Gastrocnemius medialis (tissue), 4 donors: ENCODE results near the gene DDX49. TPM values are rescaled to one million over a fixed set of nuclear protein-coding genes. Genes with fewer than 3 reads are reported as not detected.

Experiments used
- ATAC-seq, 2 donors: fragments of 150-250 bp; one replicate each; pipeline ENCODE4 v1.9.1; 2016
- DNase-seq, 2 donors: peaks; one replicate each; pipeline ENCODE4 v3.0.0-alpha.2; 2019
- H3K27ac ChIP-seq, 4 donors: fragments of 200-600 bp; sonication (generic); 1 replicate in 1 of 4; 2 replicates in 3 of 4; pipeline ENCODE4 v1.5.1; 2016 to 2018; ENCODE audit warnings: mild to moderate bottlenecking in 2 of 4, moderate library complexity in 1 of 4
- H3K27me3 ChIP-seq, 3 donors: fragments of 200-600 bp; sonication (generic) in 2 of 3; 1 replicate in 1 of 3; 2 replicates in 2 of 3; pipeline versions ENCODE4 v1.5.1 to v1.6.0; 2016 to 2019; ENCODE audit warnings: mild to moderate bottlenecking in 1 of 3, moderate library complexity in 1 of 3
- H3K36me3 ChIP-seq, 2 donors: fragments of 200-600 bp; sonication (generic) in 1 of 2; one replicate each; pipeline ENCODE4 v1.5.1; 2017 to 2018
- H3K4me1 ChIP-seq, 2 donors: fragments of 200-600 bp; sonication (generic) in 1 of 2; one replicate each; pipeline ENCODE4 v1.5.1; 2016 to 2017; ENCODE audit warnings: mild to moderate bottlenecking in 2 of 2
- H3K4me3 ChIP-seq, 4 donors: fragments of 200-600 bp; sonication (generic) in 3 of 4; 1 replicate in 1 of 4; 2 replicates in 3 of 4; pipeline ENCODE4 v1.5.1; 2016 to 2019; ENCODE audit warnings: mild to moderate bottlenecking in 2 of 4
- H3K9me3 ChIP-seq, 3 donors: fragments of 200-600 bp; sonication (generic) in 2 of 3; 1 replicate in 1 of 3; 2 replicates in 2 of 3; pipeline ENCODE4 v1.5.1; 2016 to 2019
- CTCF ChIP-seq, 5 experiments: fragments of 450-650 bp in 3 of 5; fragments of 200-600 bp in 2 of 5; sonication (generic) in 2 of 5; IDR thresholded peaks in 4 of 5; conservative IDR thresholded peaks in 1 of 5; 1 replicate in 4 of 5; 2 replicates in 1 of 5; pipeline ENCODE4 v1.5.1; 2016 to 2019; ENCODE audit warnings: antibody characterized with exemption in 5 of 5, mild to moderate bottlenecking in 3 of 5, moderate library complexity in 3 of 5
- POLR2A ChIP-seq, 2 donors: fragments of 450-650 bp; IDR thresholded peaks; one replicate each; pipeline ENCODE4 v1.6.1; 2017; ENCODE audit warnings: antibody characterized with exemption in 2 of 2, mild to moderate bottlenecking in 2 of 2, moderate library complexity in 2 of 2
- in situ Hi-C, 4 donors: fragments of 200-750 bp; cut with MboI; loops; one replicate each; pipeline versions ENCODE4 v1.15.0 to v1.8.0; 2017; ENCODE audit warnings: low sequenced_read_pairs in 4 of 4
- intact Hi-C: fragments of 100-400 bp; cut with DNase I; formaldehyde crosslinking; loops from one replicate; pipeline ENCODE4 v1.15.1; 2023; ENCODE audit warnings: low total_unique reads
- total RNA-seq, 4 donors: library from RNA; depleted of rRNA; stranded (reverse); fragments of >200 nt; gene quantifications; one replicate each; pipeline versions ENCODE4 v1.1.0 to v1.2.3, GENCODE V29; 2016

DDX49 gene
- total RNA-seq, 4 donors from 2014 or later: 40.6 to 60.1 (median 44.2) TPM

- Histone ChIP-seq H3K9me3 (no peaks in the 10 kb centered on the region), H3K36me3 (no peaks in the 10 kb centered on the region), H3K27me3 (no peaks in the 10 kb centered on the region), H3K4me1 (peaks cover 4 to 7% of the 10 kb centered on the region in 2 donors), H3K27ac (no peak overlapping the region), H3K4me3 (no peak overlapping the region)
- DNase-seq (no peak), ATAC-seq (no peak)
- in situ Hi-C loops: no loop called here
- TF ChIP-seq CTCF (IDR thresholded peaks at IDR 0.05 in 4 of 5, conservative IDR thresholded peaks at IDR 0.05 in 1 of 5) (no peak), POLR2A (IDR thresholded peaks at IDR 0.05) (no peak)
- intact Hi-C loops: no loop called here
Observed at GRCh38 chr19:18946335-18946734, 26.8 kb downstream of the DDX49 start.

GRCh38 chr19:18946918-18947317, 27.4 kb downstream of the DDX49 start:
- intact Hi-C loops (no loop called here), in situ Hi-C loops (no loop called here)
- H3K27ac ChIP-seq: no peak overlapping the region
- H3K36me3 ChIP-seq: no peaks in the 10 kb centered on the region
- peaks cover 0 to 1% of the 10 kb centered on the region in 2 donors for H3K4me1 ChIP-seq
- H3K4me3 ChIP-seq: no peak overlapping the region
- DNase-seq (no peak), ATAC-seq (no peak)
- no peaks in the 10 kb centered on the region for H3K27me3 ChIP-seq
- TF ChIP-seq POLR2A (IDR thresholded peaks at IDR 0.05): no peak
- no peak for TF ChIP-seq CTCF (IDR thresholded peaks at IDR 0.05 in 4 of 5, conservative IDR thresholded peaks at IDR 0.05 in 1 of 5)
- H3K9me3 ChIP-seq: no peaks in the 10 kb centered on the region

- intact Hi-C loops: no loop called here
- H3K4me1 ChIP-seq: peaks cover 0 to 3% of the 10 kb centered on the region in 2 donors
- no peak overlapping the region for H3K27ac ChIP-seq
- no peak for ATAC-seq
- H3K4me3 ChIP-seq: no peak overlapping the region
- no peaks in the 10 kb centered on the region for H3K9me3 ChIP-seq
- in situ Hi-C loops: no loop called here
- DNase-seq: no peak
- H3K36me3 ChIP-seq: no peaks in the 10 kb centered on the region
- H3K27me3 ChIP-seq: no peaks in the 10 kb centered on the region
- TF ChIP-seq POLR2A (IDR thresholded peaks at IDR 0.05): no peak
- TF ChIP-seq CTCF (IDR thresholded peaks at IDR 0.05 in 4 of 5, conservative IDR thresholded peaks at IDR 0.05 in 1 of 5): no peak
Observed at GRCh38 chr19:18948075-18948975, 28.8 kb downstream of the DDX49 start.

- in situ Hi-C loops: no loop called here
- Histone ChIP-seq H3K27ac (no peak overlapping the region), H3K4me1 (peaks cover 0 to 3% of the 10 kb centered on the region in 2 donors), H3K4me3 (no peak overlapping the region), H3K27me3 (no peaks in the 10 kb centered on the region), H3K36me3 (no peaks in the 10 kb centered on the region), H3K9me3 (no peaks in the 10 kb centered on the region)
- ATAC-seq (no peak), DNase-seq (no peak)
- intact Hi-C loops: no loop called here
- TF ChIP-seq POLR2A (IDR thresholded peaks at IDR 0.05) (no peak), CTCF (IDR thresholded peaks at IDR 0.05 in 4 of 5, conservative IDR thresholded peaks at IDR 0.05 in 1 of 5) (no peak)
Observed at GRCh38 chr19:18948976-18949356, 29.5 kb downstream of the DDX49 start.
